IgD-negative memory B cell (primary cell): ENCODE results near the gene TLE4. TPM values are rescaled to one million over a fixed set of nuclear protein-coding genes. Genes with fewer than 3 reads are reported as not detected.
A peak's percentile ranks its signal among the peaks of the same experiment; 100 is the strongest.
"Not testable (repeated sequence)": the region's sequence is repeated elsewhere in the genome, so short reads cannot be mapped to it uniquely, and the experiment has no call there.

Experiments
- H3K27ac Mint-ChIP-seq, 3 donors: one replicate each; pipeline ENCODE4 v1.8.0; 2020 to 2022; ENCODE audit warnings: mild to moderate bottlenecking in 3 of 3, mixed read lengths in 3 of 3, moderate library complexity in 1 of 3
- H3K27me3 Mint-ChIP-seq: one replicate; pipeline ENCODE4 v1.8.0; 2021; ENCODE audit warnings: mixed read lengths
- H3K36me3 Mint-ChIP-seq: one replicate; pipeline ENCODE4 v1.8.0; 2020; ENCODE audit warnings: mild to moderate bottlenecking, mixed read lengths
- H3K4me1 Mint-ChIP-seq, 3 donors: one replicate each; pipeline ENCODE4 v1.8.0; 2020 to 2022; ENCODE audit warnings: mixed read lengths in 3 of 3, mild to moderate bottlenecking in 1 of 3
- H3K4me3 Mint-ChIP-seq, 4 donors: one replicate each; pipeline ENCODE4 v1.8.0; 2020 to 2022; ENCODE audit warnings: mild to moderate bottlenecking in 4 of 4, mixed read lengths in 4 of 4, moderate library complexity in 3 of 4
- H3K9me3 Mint-ChIP-seq, 3 donors: one replicate each; pipeline ENCODE4 v1.8.0; 2020 to 2021; ENCODE audit warnings: mixed read lengths in 3 of 3, mild to moderate bottlenecking in 1 of 3
- polyA plus RNA-seq: library from polyadenylated mRNA; unstranded; fragments of 300-500 nt; fragmentation: Illumina TruSeq; gene quantifications from one replicate; pipeline ENCODE4 v1.2.3, GENCODE V29; 2021

TLE4 gene
- polyA plus RNA-seq, 1 donor from 2014 or later = 20.4 TPM

GRCh38 chr9:79652598-79652997 lies 80.8 kb downstream of the TLE4 start:
- H3K27me3 Mint-ChIP-seq = no peaks in the 10 kb centered on the region
- H3K4me3 Mint-ChIP-seq = no peak overlapping the region
- peaks cover 4 to 5% (median 5%) of the 10 kb centered on the region in 3 donors for H3K4me1 Mint-ChIP-seq
- no peaks in the 10 kb centered on the region for H3K9me3 Mint-ChIP-seq
- no peak overlapping the region for H3K27ac Mint-ChIP-seq
- peaks cover 11% of the 10 kb centered on the region for H3K36me3 Mint-ChIP-seq

- not testable (repeated sequence) for H3K4me3 Mint-ChIP-seq, H3K27ac Mint-ChIP-seq, H3K27me3 Mint-ChIP-seq, H3K4me1 Mint-ChIP-seq, H3K9me3 Mint-ChIP-seq
- H3K36me3 Mint-ChIP-seq = peaks cover 12% of the 10 kb centered on the region
These were observed 83.0 kb downstream of the TLE4 start for GRCh38 chr9:79654591-79655382.

GRCh38 chr9:79655551-79655950 lies 83.8 kb downstream of the TLE4 start:
- peaks cover 10% of the 10 kb centered on the region for H3K36me3 Mint-ChIP-seq
- H3K27me3 Mint-ChIP-seq = no peaks in the 10 kb centered on the region
- H3K4me3 Mint-ChIP-seq = no peak overlapping the region
- peaks cover 2 to 4% (median 2%) of the 10 kb centered on the region in 3 donors for H3K4me1 Mint-ChIP-seq
- H3K27ac Mint-ChIP-seq = no peak overlapping the region
- no peaks in the 10 kb centered on the region for H3K9me3 Mint-ChIP-seq

GRCh38 chr9:79656169-79656568 lies 84.4 kb downstream of the TLE4 start:
- Mint-ChIP-seq H3K27ac (no peak overlapping the region), H3K27me3 (no peaks in the 10 kb centered on the region), H3K4me3 (no peak overlapping the region), H3K36me3 (peaks cover 10% of the 10 kb centered on the region), H3K4me1 (peaks cover 0 to 2% (median 2%) of the 10 kb centered on the region in 3 donors), H3K9me3 (no peaks in the 10 kb centered on the region)

- Mint-ChIP-seq H3K4me3 (no peak overlapping the region), H3K27me3 (no peaks in the 10 kb centered on the region), H3K4me1 (peaks cover 4 to 9% (median 8%) of the 10 kb centered on the region in 3 donors), H3K36me3 (peaks cover 10% of the 10 kb centered on the region), H3K9me3 (no peaks in the 10 kb centered on the region), H3K27ac (no peak overlapping the region)
These were observed 86.1 kb downstream of the TLE4 start for GRCh38 chr9:79657891-79658290.

GRCh38 chr9:79658926-79659325 lies 87.2 kb downstream of the TLE4 start:
- Mint-ChIP-seq H3K9me3 (no peaks in the 10 kb centered on the region), H3K4me3 (no peak overlapping the region), H3K4me1 (peaks cover 3 to 14% (median 8%) of the 10 kb centered on the region in 3 donors), H3K27ac (no peak overlapping the region), H3K27me3 (no peaks in the 10 kb centered on the region), H3K36me3 (peaks cover 11% of the 10 kb centered on the region)

GRCh38 chr9:79660615-79661014 lies 88.8 kb downstream of the TLE4 start:
- Mint-ChIP-seq H3K9me3 (no peaks in the 10 kb centered on the region), H3K27ac (no peak overlapping the region), H3K4me1 (peaks cover 8 to 18% (median 10%) of the 10 kb centered on the region in 3 donors), H3K27me3 (no peaks in the 10 kb centered on the region), H3K36me3 (peaks cover 7% of the 10 kb centered on the region), H3K4me3 (no peak overlapping the region)

- no peak overlapping the region for H3K4me3 Mint-ChIP-seq
- no peaks in the 10 kb centered on the region for H3K9me3 Mint-ChIP-seq
- H3K4me1 Mint-ChIP-seq = peaks cover 8 to 18% (median 10%) of the 10 kb centered on the region in 3 donors
- H3K36me3 Mint-ChIP-seq = peaks cover 5% of the 10 kb centered on the region
- no peaks in the 10 kb centered on the region for H3K27me3 Mint-ChIP-seq
- H3K27ac Mint-ChIP-seq = no peak overlapping the region
These were observed 89.5 kb downstream of the TLE4 start for GRCh38 chr9:79661279-79661678.

- Mint-ChIP-seq H3K9me3 (no peaks in the 10 kb centered on the region), H3K27ac (no peak overlapping the region), H3K4me3 (no peak overlapping the region), H3K36me3 (peaks cover 5% of the 10 kb centered on the region), H3K4me1 (peaks cover 8 to 18% (median 10%) of the 10 kb centered on the region in 3 donors), H3K27me3 (no peaks in the 10 kb centered on the region)
These were observed 90.2 kb downstream of the TLE4 start for GRCh38 chr9:79661886-79662536.

GRCh38 chr9:79662537-79662956 lies 90.8 kb downstream of the TLE4 start:
- peaks cover 8 to 18% (median 10%) of the 10 kb centered on the region in 3 donors for H3K4me1 Mint-ChIP-seq
- peak overlapping the region in 1 of 4 donors; percentile 22 for H3K4me3 Mint-ChIP-seq
- no peaks in the 10 kb centered on the region for H3K27me3 Mint-ChIP-seq
- no peaks in the 10 kb centered on the region for H3K9me3 Mint-ChIP-seq
- no peak overlapping the region for H3K27ac Mint-ChIP-seq
- H3K36me3 Mint-ChIP-seq = peaks cover 5% of the 10 kb centered on the region

GRCh38 chr9:79663300-79663699 lies 91.5 kb downstream of the TLE4 start:
- H3K9me3 Mint-ChIP-seq = no peaks in the 10 kb centered on the region
- peaks cover 13 to 25% (median 14%) of the 10 kb centered on the region in 3 donors for H3K4me1 Mint-ChIP-seq
- peak overlapping the region in 1 of 3 donors; percentile 75 for H3K27ac Mint-ChIP-seq
- peaks cover 5% of the 10 kb centered on the region for H3K36me3 Mint-ChIP-seq
- H3K27me3 Mint-ChIP-seq = no peaks in the 10 kb centered on the region
- no peak overlapping the region for H3K4me3 Mint-ChIP-seq

- peak overlapping the region in 1 of 3 donors; percentile 75 for H3K27ac Mint-ChIP-seq
- peaks cover 3% of the 10 kb centered on the region for H3K36me3 Mint-ChIP-seq
- H3K27me3 Mint-ChIP-seq = no peaks in the 10 kb centered on the region
- no peak overlapping the region for H3K4me3 Mint-ChIP-seq
- no peaks in the 10 kb centered on the region for H3K9me3 Mint-ChIP-seq
- H3K4me1 Mint-ChIP-seq = peaks cover 13 to 25% (median 14%) of the 10 kb centered on the region in 3 donors
These were observed 92.1 kb downstream of the TLE4 start for GRCh38 chr9:79663878-79664277.

GRCh38 chr9:79664375-79664831 lies 92.6 kb downstream of the TLE4 start:
- peaks cover 13 to 30% (median 15%) of the 10 kb centered on the region in 3 donors for H3K4me1 Mint-ChIP-seq
- no peak overlapping the region for H3K4me3 Mint-ChIP-seq
- H3K36me3 Mint-ChIP-seq = peaks cover 3% of the 10 kb centered on the region
- H3K27me3 Mint-ChIP-seq = no peaks in the 10 kb centered on the region
- no peak overlapping the region for H3K27ac Mint-ChIP-seq
- H3K9me3 Mint-ChIP-seq = no peaks in the 10 kb centered on the region

- no peaks in the 10 kb centered on the region for H3K9me3 Mint-ChIP-seq
- no peaks in the 10 kb centered on the region for H3K27me3 Mint-ChIP-seq
- peaks cover 11 to 30% (median 16%) of the 10 kb centered on the region in 3 donors for H3K4me1 Mint-ChIP-seq
- H3K27ac Mint-ChIP-seq = no peak overlapping the region
- H3K36me3 Mint-ChIP-seq = peaks cover 3% of the 10 kb centered on the region
- H3K4me3 Mint-ChIP-seq = no peak overlapping the region
These were observed 93.6 kb downstream of the TLE4 start for GRCh38 chr9:79665369-79665768.

GRCh38 chr9:79665931-79666330 lies 94.2 kb downstream of the TLE4 start:
- Mint-ChIP-seq H3K9me3 (no peaks in the 10 kb centered on the region), H3K4me1 (peaks cover 11 to 34% (median 17%) of the 10 kb centered on the region in 3 donors), H3K27ac (peak overlapping the region in 1 of 3 donors; percentile 5), H3K27me3 (no peaks in the 10 kb centered on the region), H3K4me3 (no peak overlapping the region), H3K36me3 (peaks cover 6% of the 10 kb centered on the region)
